ENCODE results near the gene HM13.

Gene HM13

GRCh38 chr20:31555203-31555775 is 41.0 kb downstream of the HM13 start:
- DNase-seq, result no peak
- no peak for TF ChIP-seq CTCF (IDR thresholded peaks at IDR 0.05)

GRCh38 chr20:31559704-31560093 is 45.5 kb downstream of the HM13 start:
- H3K4me1 Mint-ChIP-seq, result peaks cover 5% of the 10 kb centered on the region
- H3K27me3 Mint-ChIP-seq (ENCODE audit: low read depth, poor library complexity), result no peaks in the 10 kb centered on the region
- H3K9me3 Mint-ChIP-seq, result no peaks in the 10 kb centered on the region
- TF ChIP-seq CTCF (IDR thresholded peaks at IDR 0.05), result no peak
- DNase-seq, result no peak
- peak overlapping the region; percentile 89 for H3K27ac Mint-ChIP-seq
- no peak overlapping the region for H3K4me3 Mint-ChIP-seq
- peaks cover 47% of the 10 kb centered on the region for H3K36me3 Mint-ChIP-seq (ENCODE audit: low read depth)

More at GRCh38 chr20:31555203-31555775, 41.0 kb downstream of the HM13 start:
- H3K27me3 Mint-ChIP-seq (ENCODE audit: low read depth, poor library complexity), result no peaks in the 10 kb centered on the region
- H3K9me3 Mint-ChIP-seq, result no peaks in the 10 kb centered on the region
- no peak overlapping the region for H3K27ac Mint-ChIP-seq
- H3K36me3 Mint-ChIP-seq (ENCODE audit: low read depth), result peaks cover 31% of the 10 kb centered on the region
- H3K4me3 Mint-ChIP-seq, result no peak overlapping the region
- peaks cover 13% of the 10 kb centered on the region for H3K4me1 Mint-ChIP-seq

- peak; percentile 74 for DNase-seq
- H3K4me1 Mint-ChIP-seq, result peaks cover 5% of the 10 kb centered on the region
- H3K9me3 Mint-ChIP-seq, result no peaks in the 10 kb centered on the region
- TF ChIP-seq CTCF (IDR thresholded peaks at IDR 0.05), result peak; percentile 87
- no peaks in the 10 kb centered on the region for H3K27me3 Mint-ChIP-seq (ENCODE audit: low read depth, poor library complexity)
- no peak overlapping the region for H3K4me3 Mint-ChIP-seq
- peak overlapping the region; percentile 89 for H3K27ac Mint-ChIP-seq
- peaks cover 47% of the 10 kb centered on the region for H3K36me3 Mint-ChIP-seq (ENCODE audit: low read depth)
These were observed 46.0 kb downstream of the HM13 start for GRCh38 chr20:31560094-31560745.

DNA sequence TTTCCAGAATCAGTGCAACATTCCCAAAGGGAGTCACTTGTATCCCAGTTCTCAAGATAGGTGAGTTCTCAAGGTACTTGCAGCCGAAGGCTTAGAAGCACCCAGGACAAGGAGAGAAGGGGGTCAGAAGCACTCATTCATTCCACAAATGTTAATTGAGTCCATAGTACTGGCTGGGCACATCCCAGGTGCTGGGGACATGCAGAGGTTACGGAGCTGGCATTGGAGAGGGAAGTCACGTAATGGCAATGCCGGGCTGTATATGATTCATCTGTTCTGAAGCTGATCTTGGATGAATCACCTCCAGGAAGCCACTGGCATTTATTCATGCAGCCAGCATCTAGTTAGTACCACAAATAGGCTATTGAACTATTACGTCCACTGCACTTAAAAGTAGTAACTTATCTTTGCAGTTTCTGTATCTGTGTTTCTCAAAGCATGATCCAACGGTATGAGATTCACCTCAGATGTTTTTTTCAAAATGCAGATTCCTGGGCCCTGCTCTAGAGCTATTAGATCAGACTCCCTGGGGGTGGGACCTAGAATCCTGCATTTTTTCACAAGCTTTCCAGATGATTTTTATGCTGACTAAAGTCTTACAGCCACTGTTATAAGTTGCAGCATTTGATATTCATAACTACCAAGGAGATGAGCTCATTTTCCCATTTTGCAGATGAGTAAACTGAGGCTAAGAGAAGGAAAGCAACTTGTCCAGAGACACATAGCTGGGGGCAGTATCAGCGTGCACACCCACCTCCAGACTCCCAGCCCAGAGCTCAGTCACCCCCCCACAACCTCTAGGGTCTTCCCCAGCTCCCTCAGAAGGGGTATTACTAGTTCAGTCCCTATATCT is 46.7 kb downstream of the HM13 start:
- no peak overlapping the region for H3K27ac Mint-ChIP-seq

GRCh38 chr20:31562241-31562640 is 48.0 kb downstream of the HM13 start:
- DNase-seq, result no peak
- TF ChIP-seq CTCF (IDR thresholded peaks at IDR 0.05), result no peak
- H3K9me3 Mint-ChIP-seq, result no peaks in the 10 kb centered on the region
- no peak overlapping the region for H3K27ac Mint-ChIP-seq
- peaks cover 4% of the 10 kb centered on the region for H3K4me1 Mint-ChIP-seq
- no peaks in the 10 kb centered on the region for H3K27me3 Mint-ChIP-seq (ENCODE audit: low read depth, poor library complexity)
- H3K36me3 Mint-ChIP-seq (ENCODE audit: low read depth), result peaks cover 47% of the 10 kb centered on the region
- no peak overlapping the region for H3K4me3 Mint-ChIP-seq

More for the DNA sequence above, 46.7 kb downstream of the HM13 start:
- no peak overlapping the region for H3K4me3 Mint-ChIP-seq
- H3K27me3 Mint-ChIP-seq (ENCODE audit: low read depth, poor library complexity), result no peaks in the 10 kb centered on the region
- peaks cover 51% of the 10 kb centered on the region for H3K36me3 Mint-ChIP-seq (ENCODE audit: low read depth)
- no peak for TF ChIP-seq CTCF (IDR thresholded peaks at IDR 0.05)
- H3K9me3 Mint-ChIP-seq, result no peaks in the 10 kb centered on the region
- DNase-seq, result no peak
- H3K4me1 Mint-ChIP-seq, result peaks cover 5% of the 10 kb centered on the region
